HEK293T (cell line): ENCODE results near the gene PTPRG.

ENCODE experiments used
- BHLHE40 ChIP-seq: fragments of 450-650 bp; IDR thresholded peaks from 2 replicates; pipeline ENCODE4 v1.6.1; 2016; ENCODE audit warnings: mild to moderate bottlenecking, moderate library complexity, borderline replicate concordance
- ELF4 ChIP-seq: fragments of 450-650 bp; IDR thresholded peaks from 2 replicates; pipeline ENCODE4 v1.6.1; 2017; ENCODE audit warnings: antibody characterized with exemption
- FOXA1 ChIP-seq: fragments of 450-650 bp; IDR thresholded peaks from 2 replicates; pipeline ENCODE4 v1.6.1; 2016; ENCODE audit warnings: mild to moderate bottlenecking
- FOXK2 ChIP-seq: fragments of 450-650 bp; IDR thresholded peaks from 2 replicates; pipeline ENCODE4 v1.6.1; 2016; ENCODE audit warnings: mild to moderate bottlenecking
- FOXM1 ChIP-seq: fragments of 450-650 bp; IDR thresholded peaks from 2 replicates; pipeline ENCODE4 v1.6.1; 2017; ENCODE audit warnings: mild to moderate bottlenecking, borderline replicate concordance
- NFRKB ChIP-seq: fragments of 450-650 bp; IDR thresholded peaks from 2 replicates; pipeline ENCODE4 v1.6.1; 2016; ENCODE audit warnings: mild to moderate bottlenecking, moderate library complexity
- SP1 ChIP-seq: fragments of 450-650 bp; IDR thresholded peaks from 2 replicates; pipeline ENCODE4 v1.6.1; 2017
- SUZ12 ChIP-seq: fragments of 450-650 bp; IDR thresholded peaks from 2 replicates; pipeline ENCODE4 v1.6.1; 2016; ENCODE audit warnings: mild to moderate bottlenecking
- TARDBP ChIP-seq: fragments of 450-650 bp; IDR thresholded peaks from 2 replicates; pipeline ENCODE4 v1.6.1; 2016
- ZNF384 ChIP-seq: fragments of 450-650 bp; IDR thresholded peaks from 2 replicates; pipeline ENCODE4 v1.6.1; 2016
- TF ChIP-seq, protein P1 (sequence below): fragments of 450-650 bp; IDR thresholded peaks from 2 replicates; pipeline ENCODE4 v1.6.1; 2016

DNA sequence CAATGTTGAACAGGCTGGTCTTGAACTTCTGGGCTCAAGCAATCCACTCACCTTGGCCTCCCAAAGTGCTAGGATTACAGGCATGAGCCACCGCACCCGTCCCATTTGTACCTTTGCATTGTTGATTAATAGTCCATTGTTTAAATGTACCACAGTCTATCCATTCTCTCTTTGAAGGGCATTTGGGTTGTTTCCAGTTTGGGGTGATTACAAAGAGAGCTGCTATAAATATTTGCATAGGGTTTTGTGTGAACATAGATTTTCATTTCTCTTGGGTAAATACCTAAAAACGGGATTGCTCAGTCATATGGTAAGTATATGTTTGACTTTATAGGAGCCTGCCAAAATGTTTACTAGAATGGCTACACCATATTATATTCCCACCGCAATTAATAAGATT lies 13.7 kb upstream of the PTPRG start:
- TF ChIP-seq BHLHE40 = no peak
- no peak for TF ChIP-seq ZNF384
- no peak for TF ChIP-seq TARDBP
- TF ChIP-seq SP1 = no peak
- no peak for TF ChIP-seq FOXM1
- no peak for TF ChIP-seq ELF4
- no peak for TF ChIP-seq FOXA1
- TF ChIP-seq SUZ12 = no peak
- TF ChIP-seq NFRKB = no peak
- no peak for TF ChIP-seq FOXK2
- TF ChIP-seq, protein P1, sequence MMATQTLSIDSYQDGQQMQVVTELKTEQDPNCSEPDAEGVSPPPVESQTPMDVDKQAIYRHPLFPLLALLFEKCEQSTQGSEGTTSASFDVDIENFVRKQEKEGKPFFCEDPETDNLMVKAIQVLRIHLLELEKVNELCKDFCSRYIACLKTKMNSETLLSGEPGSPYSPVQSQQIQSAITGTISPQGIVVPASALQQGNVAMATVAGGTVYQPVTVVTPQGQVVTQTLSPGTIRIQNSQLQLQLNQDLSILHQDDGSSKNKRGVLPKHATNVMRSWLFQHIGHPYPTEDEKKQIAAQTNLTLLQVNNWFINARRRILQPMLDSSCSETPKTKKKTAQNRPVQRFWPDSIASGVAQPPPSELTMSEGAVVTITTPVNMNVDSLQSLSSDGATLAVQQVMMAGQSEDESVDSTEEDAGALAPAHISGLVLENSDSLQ = no peak
